HG02852 (cell line): Measurements from ENCODE around the gene SMARCB1.

ENCODE experiments used
- ATAC-seq: cut with Tn5 transposase; IDR thresholded peaks from one replicate; pipeline ENCODE4 v1.9.1; 2021; ENCODE audit warnings: mild to moderate bottlenecking, moderate library complexity; ENCODE audit not compliant: unreplicated experiment

SMARCB1 gene

GRCh38 chr22:23874871-23875270 lies 88.1 kb downstream of the SMARCB1 start:
- ATAC-seq, result no peak

GRCh38 chr22:23875801-23876200 lies 89.0 kb downstream of the SMARCB1 start:
- no peak for ATAC-seq

DNA sequence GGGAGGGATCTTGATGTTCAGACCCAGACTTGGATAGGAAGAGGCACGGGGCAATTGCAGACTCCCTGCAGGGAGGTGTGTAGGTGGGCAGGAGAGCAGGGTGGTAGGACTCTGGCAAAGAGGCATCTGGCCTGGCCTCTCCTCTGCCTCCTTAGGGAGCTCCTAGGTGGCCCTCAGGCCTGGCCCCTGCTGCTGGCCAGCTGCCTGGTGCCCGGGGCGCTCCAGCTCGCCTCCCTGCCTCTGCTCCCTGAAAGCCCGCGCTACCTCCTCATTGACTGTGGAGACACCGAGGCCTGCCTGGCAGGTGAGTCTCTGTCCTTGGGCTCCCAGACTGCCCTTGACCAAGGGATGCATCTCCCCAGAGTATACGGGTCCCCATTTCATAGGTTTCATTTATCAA lies 90.8 kb downstream of the SMARCB1 start:
- no peak for ATAC-seq

- no peak for ATAC-seq
Measured at GRCh38 chr22:23878219-23878618, 91.5 kb downstream of the SMARCB1 start.

DNA sequence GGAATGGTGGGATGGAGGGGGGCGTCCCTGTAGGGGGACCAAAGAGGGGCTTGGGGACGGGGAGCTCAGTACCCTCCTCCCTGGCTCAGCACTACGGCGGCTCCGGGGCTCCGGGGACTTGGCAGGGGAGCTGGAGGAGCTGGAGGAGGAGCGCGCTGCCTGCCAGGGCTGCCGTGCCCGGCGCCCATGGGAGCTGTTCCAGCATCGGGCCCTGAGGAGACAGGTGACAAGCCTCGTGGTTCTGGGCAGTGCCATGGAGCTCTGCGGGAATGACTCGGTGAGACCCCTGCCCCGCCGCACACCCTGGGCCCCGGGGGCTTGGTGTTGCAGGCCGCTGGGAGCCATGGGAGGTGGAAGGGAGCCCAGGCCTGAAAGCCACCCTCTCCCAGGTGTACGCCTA lies 95.6 kb downstream of the SMARCB1 start:
- no peak for ATAC-seq

- no peak for ATAC-seq
Measured at GRCh38 chr22:23883658-23884057, 96.9 kb downstream of the SMARCB1 start.

DNA sequence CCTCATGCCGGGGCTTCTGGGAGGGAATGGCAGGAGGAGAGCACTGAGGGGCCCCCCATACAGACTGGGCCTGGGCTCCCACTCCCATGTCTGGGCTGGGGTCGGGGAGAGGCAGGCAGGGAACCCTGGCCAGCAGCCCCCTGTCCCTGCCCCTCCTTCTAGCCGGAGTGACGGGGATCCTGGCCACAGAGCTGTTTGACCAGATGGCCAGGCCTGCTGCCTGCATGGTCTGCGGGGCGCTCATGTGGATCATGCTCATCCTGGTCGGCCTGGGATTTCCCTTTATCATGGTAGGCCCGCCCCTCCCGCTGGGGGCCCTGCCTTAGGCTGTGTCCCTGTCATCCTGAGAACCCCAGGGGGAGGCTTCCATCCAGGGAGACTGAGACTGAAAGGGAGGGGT lies 97.4 kb downstream of the SMARCB1 start:
- no peak for ATAC-seq
